Lung microvascular endothelial cell (primary cell): Measurements from ENCODE around the gene NIBAN1. TPM values are rescaled to one million over a fixed set of nuclear protein-coding genes. Genes with fewer than 3 reads are reported as not detected.

Source experiments
- DNase-seq, 2 donors: peaks; one replicate each; pipeline versions ENCODE4 v3.0.0 to v3.0.0-alpha.2; 2010; ENCODE audit warnings: low read depth in 2 of 2
- total RNA-seq: library from RNA; depleted of rRNA; stranded (reverse); fragments of >200 nt; gene quantifications from 2 replicates; pipeline ENCODE4 v1.2.1, GENCODE V29; 2014

The NIBAN1 gene
- total RNA-seq, 1 donor from 2014 or later: 0.60 TPM

DNA sequence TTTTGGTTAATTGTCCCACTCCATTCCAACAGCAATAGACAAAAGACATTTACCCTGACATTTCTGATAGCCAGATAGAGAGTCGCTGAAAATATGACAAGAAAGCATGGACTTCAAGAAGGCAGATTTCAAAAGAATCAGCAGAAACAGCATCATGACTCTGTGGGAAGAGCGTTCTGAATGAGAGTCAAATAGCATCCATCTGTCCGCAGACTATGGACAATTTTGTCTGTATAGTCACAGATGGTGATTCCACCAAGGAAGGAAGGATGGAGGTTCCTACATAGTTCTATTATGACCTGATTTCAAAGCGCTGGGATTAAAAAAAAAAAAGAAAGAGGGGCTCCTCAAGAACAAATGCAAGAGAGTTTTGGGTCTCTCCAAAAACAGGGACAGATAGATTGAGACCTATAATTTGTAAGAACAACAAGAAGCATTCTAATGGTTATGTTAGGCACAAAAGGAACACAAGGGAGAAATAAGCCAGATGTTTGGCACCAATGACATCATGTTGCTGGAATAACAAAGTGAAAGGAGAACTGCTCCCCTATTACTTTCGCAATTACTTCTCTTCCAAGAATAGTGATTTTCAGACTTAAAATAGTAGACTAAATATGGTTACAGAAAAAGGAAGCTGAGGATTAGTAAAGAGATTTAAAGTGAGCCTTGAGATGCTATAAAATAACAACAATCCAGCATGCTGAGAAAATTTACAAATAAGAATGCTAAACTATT lies 28.5 kb downstream of the NIBAN1 start:
- DNase-seq: no peak

DNA sequence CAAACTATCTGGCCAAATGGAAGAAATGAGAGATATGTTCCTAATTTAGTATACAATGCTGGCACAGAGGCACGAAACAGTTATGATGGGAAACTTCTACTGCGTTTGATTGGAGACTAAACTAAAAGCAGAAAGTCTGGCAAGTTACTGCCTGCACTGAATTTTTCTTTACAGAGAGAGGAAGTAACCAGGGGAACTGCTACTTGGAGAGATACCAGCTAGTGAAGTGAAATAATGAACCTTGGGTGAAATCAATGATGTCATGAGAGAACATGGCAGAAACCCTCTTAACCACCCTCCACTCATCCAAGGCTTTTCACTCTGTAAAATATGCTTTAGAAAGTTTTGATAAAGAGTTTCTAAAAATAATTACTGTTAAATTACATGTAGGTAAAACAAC lies 29.3 kb downstream of the NIBAN1 start:
- peak in 1 of 2 donors; percentile 12 for DNase-seq

DNA sequence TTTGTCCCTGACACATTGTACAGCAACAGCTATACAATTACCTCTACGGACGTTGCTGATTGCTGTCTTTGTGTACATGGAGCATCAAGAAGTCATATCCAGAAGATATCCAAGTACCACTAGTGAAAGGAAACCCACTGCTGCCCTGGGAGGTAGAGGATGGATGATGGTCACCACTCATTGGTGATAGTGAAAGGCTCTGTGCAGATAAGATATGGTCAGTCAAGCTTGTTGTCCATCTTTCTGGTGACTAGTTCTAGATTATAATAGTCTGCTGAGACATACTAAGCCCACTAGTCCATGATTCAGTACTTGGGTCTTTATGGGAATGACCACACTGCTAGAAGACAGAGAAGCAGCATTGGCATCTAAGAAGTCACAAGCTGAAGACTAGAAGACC lies 30.3 kb downstream of the NIBAN1 start:
- DNase-seq: no peak

DNA sequence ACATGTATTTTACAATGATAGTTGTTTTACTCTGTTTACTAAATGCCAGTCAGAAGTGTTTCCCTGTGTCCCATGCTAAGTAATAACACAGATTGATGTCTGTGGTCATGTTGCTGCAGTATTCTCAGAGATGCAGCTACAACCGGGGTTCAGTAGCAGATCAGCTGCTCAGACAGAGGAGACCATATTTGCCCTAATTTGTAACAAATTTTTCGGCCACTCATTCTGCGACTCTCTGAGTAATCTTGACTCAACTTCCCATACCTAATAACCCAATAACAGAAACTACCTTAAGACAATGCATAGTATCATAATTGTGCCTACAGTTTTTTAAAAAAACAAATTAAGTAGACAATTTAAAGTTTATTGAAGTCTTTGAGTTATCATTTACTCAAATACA lies 32.6 kb downstream of the NIBAN1 start:
- DNase-seq: no peak

DNA sequence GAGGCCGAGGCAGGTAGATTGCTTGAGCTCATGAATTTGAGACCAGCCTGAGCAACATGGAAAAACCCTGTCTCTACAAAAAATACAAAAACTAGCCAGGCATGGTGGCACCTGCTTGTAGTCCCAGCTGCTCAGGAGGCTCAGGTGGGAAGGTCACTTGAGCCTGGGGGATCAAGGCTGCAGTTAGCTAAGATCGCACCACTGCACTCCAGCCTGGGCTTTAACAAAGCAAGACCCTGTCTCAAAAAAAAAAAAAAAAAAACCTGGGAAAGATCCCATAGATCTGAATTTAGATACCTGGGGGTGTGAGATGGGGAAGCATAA lies 32.9 kb downstream of the NIBAN1 start:
- DNase-seq: no peak

DNA sequence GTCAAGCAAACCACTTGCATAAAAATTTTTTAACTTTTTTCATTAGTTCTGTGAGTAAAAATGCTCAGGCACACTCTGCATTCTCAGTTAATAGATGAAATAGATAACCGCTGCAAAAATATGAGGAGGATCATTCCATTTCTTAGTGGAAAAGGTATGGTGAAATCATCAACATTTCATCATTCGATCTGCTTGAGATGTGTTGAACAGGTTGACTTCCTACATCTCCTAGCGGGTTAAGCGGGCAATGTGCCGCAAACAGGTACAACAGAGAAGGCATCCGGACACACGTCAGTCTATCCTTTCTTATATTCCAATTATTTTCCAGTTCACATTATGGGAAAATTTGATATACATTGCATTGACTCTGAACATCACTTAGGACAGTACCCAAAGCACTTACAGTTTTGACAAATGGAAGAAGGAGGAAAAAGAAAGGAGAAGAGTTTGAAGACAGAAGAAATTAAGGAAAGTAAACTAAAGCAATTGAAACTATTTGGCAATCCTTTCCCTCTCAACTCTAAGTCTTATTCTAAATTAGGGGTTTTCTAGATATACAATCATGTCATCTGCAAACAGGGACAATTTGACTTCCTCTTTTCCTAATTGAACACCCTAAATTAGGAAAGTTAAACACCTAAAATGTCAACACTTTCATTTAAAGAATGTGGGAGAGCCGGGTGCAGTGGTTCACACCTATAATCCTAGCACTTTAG lies 33.5 kb downstream of the NIBAN1 start:
- DNase-seq: no peak

DNA sequence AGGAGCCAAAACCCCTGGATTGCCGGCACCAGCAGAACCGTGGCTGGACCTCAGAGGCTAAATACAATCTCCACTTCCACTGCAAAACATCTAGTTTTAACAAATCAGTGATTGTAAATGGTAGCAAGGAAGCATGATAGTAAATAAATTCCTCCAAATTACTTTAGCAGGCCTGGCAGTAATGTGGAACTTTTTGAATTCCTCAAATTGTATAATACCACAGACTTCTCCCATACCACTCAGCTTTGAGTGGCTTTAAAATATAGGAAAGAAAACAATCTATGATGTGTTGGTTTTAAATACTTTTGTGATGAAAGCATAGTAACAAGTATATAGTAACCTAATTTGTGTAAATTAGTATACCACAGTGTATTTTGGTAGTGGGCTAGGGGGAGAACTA lies 34.1 kb downstream of the NIBAN1 start:
- DNase-seq: no peak

DNA sequence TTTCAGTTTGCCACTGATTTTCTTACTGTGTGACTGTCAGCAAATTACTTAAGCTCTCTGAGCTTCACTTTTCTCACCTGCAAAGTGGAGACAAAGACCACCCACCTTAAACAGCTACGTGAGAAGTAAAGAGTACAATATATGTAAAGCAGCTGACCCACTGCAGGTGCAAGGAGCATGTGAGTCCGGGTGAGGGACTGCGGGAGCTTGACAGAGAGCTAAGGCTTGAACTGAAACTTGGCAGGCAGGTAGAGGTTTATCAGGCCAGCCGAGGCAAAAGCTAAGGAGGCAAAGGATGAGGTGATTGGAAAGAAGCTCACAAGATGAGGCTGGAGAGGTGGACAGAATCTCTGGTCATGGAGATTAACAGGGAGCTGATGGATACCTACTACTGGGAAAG lies 36.6 kb downstream of the NIBAN1 start:
- DNase-seq: no peak

DNA sequence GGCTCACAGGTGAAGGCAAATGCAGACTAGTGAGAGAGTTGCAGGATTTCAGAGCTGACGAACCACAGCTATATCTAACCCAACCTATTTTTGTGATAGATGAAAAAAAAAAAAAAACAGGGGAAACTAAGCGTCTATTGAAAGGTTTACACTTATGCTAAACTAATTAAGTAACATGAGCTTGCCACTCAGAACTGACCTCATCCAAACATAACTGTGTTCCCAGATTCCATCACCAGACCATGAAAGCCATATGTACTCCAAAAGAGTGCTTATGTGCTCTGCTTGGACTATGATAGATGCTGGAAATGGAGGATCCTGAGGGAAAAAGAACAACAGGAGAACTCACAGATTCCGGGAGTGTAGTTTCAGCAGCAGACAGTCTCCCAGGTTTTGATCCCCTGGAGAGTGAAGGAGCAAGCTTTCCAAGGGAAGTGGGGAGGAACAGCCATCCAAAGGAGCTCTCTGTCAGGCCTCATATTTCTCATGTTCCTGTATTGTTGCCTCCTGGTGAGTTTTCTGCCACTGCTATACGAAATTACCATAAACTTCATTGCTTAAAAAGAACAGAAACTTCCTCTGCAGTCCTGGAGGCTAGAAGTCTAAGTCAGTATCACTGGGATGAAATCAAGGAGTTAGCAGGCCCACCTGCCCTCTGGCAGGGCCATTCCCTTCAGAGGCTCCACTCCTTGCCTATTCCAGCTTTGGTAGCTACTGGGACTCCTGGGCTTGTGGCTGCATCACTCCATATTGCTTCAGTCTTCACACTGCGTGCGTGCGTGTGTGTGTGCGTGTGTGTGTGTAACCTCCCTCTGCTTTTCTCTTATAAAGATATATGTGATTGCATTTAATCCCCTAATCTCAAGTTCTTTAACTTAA lies 38.1 kb downstream of the NIBAN1 start:
- DNase-seq: no peak

DNA sequence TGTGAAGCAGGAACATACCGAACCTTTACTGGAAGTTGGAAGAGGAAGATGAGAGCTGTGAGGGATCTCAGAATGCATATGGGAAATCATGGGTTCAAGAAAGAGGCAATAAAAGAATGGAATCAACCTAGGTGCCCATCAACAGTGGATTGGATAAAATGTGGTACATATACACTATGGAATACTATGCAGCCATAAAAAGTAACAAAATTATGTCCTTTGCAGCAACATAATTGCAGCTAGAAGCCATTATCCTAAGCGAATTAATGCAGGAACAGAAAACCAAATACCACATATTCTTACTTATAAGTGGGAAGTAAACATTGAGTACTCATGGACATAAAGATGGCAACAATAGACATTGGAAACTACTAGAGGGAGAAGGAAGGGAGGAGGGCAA lies 40.4 kb downstream of the NIBAN1 start:
- DNase-seq: no peak

DNA sequence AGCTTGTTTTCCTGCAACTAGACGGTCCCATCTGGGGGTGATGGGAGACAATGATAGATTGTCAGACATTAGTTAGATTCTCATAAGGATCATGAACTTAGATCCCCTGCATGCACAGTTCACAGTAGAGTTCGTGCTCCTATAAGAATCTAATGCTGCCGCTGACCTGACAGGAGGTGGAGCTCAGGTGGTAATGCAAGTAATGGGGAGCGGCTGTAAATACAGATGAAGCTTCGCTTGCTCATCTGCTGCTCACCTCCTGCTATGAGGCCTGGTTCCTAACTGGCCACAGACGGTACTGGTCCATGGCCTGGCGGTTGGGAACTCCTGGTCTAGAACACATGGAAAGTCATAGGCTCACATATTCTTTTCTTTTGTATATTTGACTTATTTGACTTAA lies 42.0 kb downstream of the NIBAN1 start:
- no peak for DNase-seq

DNA sequence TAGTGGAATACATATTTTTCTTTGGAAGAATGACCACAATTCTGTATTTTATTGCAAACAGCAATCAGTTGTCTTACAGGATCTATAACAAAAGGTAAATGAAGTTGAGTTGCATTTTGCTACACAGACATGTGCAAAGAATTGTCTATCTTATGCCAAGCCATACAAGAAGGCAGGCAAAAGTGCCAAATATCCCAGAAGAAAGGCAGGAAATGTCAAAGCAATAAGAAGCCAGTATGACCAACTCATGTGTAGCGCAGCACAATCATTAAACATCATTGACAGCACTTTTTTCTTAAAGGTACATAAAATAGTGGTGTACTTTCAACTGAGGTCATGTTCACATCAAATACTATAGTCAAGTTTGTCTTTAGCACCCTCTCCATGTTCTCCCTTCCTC lies 42.7 kb downstream of the NIBAN1 start:
- peak in 1 of 2 donors; percentile 73 for DNase-seq

DNA sequence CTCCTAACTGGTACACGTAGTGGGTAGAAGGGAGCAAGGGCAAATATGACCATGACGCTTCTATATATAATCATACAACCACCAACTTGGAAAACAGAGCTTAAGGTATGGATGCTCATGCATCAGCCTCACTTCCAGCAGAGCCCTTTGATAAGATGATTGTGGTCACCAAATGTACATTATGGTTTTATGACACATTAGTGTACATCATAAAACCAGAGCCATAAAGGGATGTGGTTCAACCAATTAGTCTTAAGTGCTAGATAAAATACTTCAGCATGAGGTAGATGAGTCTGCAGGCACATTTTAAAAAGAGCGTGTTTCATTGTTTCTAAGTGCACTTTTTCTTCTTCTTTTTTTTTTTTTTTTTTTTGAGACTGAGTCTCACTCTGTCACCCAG lies 43.7 kb downstream of the NIBAN1 start:
- no peak for DNase-seq

DNA sequence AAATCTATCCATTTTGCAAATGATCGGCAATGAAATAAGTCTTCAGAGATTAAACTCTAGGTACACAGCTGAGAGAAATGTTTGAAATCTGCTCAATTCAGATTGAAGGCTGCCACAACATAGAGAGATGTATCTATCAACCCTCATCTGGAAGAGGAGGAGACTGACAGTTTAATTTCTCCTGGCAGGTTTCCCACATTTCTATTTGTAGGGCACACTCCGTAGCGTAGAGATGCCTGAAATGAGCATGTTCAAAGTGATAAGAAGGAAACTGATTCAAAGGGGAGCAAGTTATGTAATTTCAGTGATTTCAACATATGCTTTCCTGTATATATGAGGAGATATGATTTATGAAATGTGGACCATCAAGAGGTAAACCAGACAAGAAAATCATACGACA lies 44.1 kb downstream of the NIBAN1 start:
- no peak for DNase-seq

DNA sequence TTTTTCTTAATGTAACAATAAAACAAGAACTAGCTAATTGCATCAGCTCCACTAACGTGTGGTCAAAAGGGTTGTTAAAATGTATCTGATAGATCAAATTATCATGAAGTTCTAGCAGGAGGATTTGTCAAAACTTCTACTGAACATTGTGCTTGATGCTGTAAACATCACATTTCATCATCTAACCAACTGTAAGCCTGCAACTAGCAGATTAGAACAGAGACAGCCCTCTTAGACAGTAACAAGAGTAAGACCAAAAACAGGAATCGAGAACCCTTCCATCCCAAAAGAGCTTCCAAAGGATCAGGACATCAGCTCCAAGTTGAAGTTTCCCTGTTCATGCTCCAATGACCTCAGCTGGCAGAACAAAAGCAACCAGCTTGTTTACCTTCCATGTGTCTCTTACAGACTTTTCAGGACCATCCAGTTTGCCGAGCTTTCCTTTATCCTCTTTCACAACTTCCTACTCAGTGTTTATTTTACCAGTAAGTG lies 44.6 kb downstream of the NIBAN1 start:
- peak in 1 of 2 donors; percentile 35 for DNase-seq

DNA sequence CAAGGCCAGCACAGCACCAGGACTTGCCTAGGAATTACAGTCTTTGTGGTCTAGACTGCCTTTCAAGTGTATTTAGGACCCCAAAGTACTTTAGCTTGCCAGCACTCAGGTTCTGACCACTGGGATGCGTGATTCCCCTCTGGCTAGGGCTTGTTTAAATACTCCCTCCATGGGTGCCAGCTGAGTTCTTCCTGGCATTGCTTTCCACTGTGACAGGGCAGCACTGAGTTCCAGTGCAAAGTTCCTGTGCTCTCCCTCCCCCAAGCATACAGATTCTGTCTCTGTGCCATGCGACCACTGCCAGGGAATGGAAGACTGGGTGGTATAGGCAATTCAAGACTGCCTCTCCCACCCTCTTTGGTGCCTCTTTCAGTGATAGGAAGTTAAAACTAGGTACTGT lies 45.9 kb downstream of the NIBAN1 start:
- no peak for DNase-seq

Other genes with a start within 250 kb of the NIBAN1 start
- gene EDEM3, start 219.7 kb downstream of the NIBAN1 start, total RNA-seq: 30.3 and 46.2 TPM in 2 replicates
- 18.7 and 27.0 TPM in 2 replicates for gene RNF2, start 71.0 kb upstream of the NIBAN1 start, total RNA-seq
- 10.7 TPM in 2 replicates for gene TRMT1L, start 182.4 kb upstream of the NIBAN1 start, total RNA-seq
- 3.5 and 6.0 TPM in 2 replicates for gene SWT1, start 182.7 kb upstream of the NIBAN1 start, total RNA-seq